Measurements from ENCODE around the gene LMTK2.

The LMTK2 gene

DNA sequence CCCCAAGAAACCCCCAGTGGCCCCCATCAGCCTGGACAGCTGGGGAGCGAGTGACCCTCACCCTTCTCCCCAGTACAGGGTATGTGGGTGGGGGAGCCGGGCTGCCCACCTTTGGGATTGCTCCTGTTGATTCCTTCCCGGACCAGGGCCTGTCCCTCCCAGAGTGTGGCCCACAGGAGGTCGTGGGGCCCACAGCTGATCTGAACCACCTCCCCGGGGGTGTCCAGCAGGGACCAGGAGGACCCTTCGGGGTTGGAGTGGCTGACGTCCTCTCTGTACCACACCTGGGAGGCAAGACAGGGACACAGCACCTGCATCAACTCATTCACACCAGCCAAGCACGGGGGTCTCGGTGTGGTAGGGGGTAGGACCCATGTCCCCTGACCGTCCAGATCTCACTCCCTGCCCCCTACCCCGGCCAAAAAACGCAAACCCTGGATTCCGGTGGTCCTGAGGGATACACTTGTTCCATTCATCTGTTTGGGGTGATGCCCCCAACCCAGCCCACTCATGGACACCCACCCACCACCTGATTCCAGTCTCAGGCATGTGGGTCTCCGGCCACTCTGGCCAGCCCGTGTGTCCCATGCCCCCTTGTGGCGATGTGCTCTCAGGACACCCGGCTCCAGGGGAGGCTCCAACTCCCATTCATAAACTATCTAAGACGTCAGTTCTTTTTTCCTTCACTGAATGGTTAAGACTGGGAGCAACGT, 134.5 kb downstream of the LMTK2 start:
- DNase-seq: no peak

DNA sequence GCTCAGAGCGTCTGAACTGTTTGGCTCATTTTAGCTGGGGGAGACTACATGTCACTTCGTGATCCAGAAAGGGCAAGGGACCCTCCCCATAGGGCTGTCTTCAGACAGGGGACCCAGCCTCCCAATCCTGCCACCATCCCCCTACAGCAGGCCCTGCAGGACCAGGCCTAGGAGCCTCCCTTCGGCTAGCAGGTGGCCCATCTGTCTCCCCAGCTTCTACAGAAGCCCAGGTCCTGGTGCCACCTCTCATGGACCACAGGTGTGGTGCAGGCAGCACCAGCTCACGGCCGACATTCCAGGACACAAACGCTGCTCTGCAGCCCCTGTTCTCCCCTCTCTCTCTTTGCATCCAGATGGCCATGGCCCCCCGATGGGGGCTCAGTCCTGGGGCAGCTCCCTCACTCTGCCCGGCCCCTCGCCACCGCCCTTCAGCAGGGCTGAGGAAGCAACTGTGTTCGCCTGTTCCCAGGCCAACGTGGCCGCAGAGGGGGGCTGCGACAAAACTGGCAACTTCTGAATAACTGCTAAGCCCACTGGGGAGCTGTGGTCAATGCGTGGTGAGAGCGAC, 135.1 kb downstream of the LMTK2 start:
- no peak for DNase-seq

DNA sequence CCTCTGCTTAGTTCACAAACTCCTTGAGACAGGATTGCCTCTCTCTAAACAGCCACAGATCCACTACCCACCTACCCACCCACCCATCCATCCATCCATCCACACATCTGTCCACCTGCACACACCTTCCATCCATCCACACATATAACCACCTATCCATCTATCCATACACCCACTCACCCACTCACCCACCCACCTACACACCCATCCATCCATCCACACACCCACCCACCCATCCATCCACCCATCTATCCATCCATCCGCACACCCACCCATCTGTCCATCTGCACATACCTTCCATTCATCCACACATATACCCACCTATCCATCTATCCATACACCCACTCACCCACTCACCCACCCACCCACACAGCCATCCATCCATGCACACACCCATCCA, 135.7 kb downstream of the LMTK2 start:
- no peak for DNase-seq

DNA sequence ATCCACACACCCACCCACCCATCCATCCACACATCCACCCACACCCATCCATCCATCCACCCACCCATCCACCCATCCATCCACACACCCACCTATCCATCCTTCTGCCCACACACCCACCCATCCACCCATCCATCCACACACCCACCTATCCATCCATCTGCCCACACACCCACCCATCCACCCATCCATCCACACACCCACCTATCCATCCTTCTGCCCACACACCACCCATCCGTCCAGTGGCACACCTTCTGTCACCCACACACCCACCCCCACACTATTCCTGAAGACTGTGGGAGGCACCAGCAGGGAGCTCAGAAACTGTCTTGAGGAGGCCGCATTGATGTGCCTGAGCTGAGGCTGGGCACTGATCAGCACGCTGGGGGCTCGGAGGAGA, 136.3 kb downstream of the LMTK2 start:
- DNase-seq: no peak

DNA sequence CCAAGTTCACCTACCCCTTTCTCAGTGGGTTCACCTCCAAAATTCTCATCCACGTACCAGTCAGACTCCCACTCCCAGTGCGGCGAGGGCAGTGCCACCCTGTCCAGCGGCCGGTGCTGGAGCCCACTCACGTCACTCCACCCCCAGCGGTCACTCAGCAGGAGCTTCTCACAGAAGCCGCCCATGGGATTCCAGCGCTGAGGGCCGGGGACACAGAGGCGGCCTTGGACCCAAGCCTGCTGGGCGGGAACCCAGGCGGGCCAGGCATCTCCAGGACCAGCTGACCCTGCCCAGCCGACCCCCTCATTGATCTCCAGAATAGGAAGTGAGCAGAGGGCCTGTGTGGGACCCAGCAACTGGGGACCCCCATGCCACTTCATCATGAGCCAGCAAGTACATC, 138.2 kb downstream of the LMTK2 start:
- no peak for DNase-seq

DNA sequence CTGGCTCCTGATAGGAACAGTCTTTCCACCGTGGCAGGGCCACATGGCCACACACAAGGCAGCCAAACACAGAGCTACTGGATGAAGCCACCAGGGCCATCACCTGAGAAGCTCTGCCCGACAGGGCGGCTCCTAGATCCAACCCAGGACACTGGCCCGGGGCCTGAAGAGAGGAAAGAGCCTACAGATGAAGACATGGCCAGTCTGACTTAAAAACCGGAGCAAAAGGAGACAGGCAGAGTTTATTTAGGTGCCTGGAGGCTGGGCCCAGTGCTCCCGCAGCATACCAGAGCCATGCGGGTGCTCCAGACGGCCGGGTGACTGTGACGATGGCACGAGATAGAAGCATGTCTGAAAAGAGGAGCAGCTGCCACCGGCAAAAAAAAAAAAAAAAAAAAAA, 141.5 kb downstream of the LMTK2 start:
- DNase-seq: no peak

DNA sequence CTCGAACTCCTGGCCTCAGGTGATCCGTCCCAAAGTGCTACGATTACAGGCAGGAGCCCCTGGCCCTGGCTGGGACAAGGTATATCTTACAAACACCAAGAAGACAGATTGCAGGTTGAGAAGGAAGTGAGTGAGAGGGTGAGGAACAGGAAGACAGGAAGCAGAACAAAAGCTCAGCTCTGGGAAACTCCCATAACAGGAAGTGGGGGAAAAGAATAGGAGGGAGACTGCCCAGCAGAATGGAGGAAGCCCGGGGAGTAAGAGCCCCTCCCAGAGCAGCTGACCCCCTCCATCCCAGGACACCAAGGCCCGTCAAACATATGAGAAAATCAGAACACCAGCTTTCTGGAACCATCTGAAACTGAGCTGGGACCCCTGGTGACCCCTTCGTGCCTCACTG, 142.4 kb downstream of the LMTK2 start:
- DNase-seq: no peak

DNA sequence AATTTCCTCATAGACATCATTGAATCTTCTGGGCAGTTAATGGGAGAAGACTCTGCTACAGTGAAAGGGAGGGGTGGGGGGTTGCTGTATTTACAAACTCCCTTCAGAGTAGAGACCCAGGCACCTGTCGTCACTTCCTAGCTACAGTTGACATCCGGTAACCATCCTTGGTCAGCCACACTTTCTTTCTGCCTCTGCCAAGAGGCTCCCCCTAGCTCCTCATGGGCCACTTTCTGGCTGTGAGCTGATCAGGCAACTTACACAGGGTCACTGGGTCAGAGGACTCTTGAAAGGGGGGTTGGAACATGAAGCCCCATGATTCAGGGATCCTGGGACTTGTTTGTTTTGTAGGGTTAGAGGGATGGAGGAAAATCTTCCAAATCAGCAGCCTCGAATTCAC, 144.1 kb downstream of the LMTK2 start:
- DNase-seq: no peak

DNA sequence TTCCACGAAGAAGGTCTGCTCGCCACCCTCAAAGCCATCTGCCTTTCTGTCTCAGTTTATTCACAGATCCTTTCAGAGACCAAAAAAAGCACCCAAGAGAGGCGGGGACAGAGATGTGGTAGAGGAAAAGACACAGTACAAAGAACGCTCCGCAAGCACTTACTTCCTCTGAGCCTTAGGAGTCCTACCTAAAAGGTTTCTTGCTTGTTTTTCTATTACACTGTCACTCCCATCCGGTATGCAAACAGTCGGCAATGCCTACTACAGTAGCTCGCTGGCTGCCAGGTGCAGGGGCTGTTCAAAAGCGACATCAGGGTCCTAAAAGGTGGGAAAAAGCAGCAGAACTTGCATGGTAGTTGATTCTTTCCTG, 144.6 kb downstream of the LMTK2 start:
- no peak for DNase-seq

DNA sequence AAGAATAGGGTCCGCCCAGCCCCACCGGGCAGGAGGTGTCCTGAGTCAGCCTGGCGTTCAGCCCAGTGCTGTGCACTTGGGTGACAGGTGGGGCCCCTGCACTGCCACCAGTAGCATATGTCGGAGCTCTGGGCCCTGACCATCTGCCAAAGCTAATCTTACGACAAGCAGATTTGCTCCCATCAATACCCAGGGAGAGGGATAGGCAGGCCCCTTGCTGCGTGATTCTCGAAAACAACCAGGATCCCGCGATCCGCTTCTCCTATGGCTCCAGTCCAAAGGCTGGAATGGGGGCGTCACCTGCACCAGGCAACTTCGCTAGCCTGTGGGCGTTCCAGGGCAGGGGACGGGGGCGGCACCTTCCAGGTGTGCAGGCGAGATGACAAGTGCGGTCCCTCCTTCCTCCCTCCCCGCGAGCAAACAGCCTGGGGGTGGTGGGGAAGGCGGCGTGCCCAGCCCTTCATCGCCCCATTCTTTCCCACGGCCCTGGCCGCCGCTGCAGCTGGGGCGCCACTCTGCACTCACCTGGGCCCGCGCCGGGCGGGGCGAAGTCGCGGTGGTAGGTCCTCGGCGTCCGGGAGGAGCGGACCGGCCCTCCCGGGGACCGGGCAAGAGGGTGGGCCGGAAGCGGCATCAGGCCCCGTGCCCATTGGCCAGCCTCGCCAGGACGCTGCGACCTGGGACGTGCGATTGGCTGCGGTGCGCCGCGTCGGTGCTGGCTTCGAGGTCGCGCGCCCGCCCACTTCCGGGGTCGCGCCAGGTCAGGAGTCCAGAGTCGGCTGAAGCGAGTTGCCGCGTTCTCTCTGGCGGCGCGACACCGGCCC, 145.2 kb downstream of the LMTK2 start, which contains the start of gene TECPR1:
TSS of gene TECPR1 (minus strand) at position 632 of the 824 bp plus-strand sequence. CDS start 6,086 bp downstream, outside the sequence.
- DNase-seq: peak; percentile 90

DNA sequence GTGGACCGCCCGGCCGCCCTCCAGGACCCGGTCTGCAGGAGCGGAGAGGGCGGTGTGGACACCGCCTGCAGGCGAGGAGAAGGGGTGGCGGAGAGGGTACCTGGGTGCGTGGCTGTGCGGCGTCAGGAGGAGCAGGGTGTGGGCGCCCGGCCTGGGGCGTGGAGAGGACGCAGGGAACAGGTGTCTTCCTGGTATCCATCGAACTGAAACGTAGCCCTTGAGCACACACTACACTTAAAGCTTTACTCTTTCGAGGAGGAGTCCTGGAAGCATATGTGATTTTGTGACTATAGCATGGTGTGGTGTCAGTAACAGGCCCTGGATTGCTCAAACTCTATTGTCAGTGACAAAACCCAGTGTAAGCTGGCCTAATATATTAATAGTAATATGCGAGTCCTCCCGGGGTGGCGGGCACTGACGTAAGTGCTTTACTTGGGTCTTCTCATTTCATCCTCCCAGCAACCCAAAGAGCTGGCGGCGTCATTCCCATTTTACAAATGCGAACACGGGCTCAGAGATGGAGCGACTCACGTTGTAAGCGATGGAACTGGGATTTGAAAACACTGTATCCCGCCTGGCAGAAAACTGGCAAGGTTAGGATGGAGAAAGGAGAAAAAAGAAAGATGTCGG, 145.9 kb downstream of the LMTK2 start:
- no peak for DNase-seq

DNA sequence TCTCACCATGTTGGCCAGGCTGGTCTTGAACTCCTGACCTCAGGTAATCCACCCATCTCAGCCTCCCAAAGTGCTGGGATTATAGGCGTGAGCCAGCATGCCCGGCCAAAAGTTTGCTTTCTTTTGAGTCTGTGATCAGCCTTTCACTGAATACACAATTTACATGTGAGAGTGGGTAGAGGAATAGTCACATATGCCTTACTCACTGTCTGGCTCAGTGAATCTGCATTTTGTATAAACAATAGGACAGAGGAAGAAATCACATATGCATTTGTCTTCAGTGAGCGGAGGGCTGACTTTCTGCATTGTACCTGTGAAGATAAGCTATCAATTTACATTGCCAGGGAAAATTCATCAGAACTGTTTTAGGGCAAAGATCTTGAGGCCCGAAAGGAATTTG, 147.9 kb downstream of the LMTK2 start:
- no peak for DNase-seq

DNA sequence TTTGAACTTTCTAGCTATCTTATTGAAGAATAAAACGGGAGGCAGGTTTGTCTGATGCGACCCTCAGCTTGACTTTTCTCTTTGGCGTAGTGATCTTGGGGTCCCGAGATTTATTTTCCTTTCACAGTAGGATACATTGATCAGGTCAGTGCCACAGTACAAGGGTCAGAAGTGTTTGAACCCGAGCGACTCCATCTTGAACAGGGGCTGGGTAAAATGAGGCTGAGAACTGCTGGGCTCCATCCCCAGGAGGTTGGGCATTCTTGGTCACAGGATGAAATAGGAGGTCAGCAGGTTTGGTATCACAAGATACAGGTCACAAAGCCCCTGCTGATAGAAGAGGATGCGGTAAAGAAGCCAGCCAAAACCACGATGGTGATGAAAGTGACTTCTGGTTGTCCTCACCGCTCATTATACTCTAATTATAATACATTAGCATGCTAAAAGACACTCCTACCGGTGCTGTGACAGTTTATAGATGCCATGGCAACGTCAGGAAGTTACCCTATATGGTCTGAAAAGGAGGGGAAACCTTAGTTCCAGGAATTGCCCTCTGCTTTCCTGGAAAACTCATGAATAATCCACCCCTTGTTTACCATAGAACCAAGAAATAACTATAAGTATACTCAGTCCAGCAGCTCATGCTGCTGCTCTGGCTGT, 148.4 kb downstream of the LMTK2 start:
- no peak for DNase-seq

DNA sequence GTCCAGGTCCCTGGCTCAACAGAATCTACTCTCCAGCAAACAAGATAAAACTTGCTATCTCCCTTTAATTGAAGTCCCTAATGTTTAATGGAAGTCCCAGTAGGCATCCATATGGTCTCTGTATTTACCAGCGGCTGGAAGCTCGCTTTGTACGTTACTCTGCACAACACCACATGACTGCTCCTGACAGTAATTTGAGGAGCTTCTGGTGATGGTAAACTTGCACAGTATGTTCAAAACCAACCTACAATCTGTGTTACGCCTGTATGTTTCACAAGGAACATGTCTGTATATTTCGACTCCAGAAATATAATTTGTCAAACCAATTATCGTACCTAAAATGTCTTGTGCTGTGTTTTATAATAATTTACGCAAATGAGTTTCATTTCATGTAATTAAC, 149.8 kb downstream of the LMTK2 start:
- DNase-seq: no peak

DNA sequence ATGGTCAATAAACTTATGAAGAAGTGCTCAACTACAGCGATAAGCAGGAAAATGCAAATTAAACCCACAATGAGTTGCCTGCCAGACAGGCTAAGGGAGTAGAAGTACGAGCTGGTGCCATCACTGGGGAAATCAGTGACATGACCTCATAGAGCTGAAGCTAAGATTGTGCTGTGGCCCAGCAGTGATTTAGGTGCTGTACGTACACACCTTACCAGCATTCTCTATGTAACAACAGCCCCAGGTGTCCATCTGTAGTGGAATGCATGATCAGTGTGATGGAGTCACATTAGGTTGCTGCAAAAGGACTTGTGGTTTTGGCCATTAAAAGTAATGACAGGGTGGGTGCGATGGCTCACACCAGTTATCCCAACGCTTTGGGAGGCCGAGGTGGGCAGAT, 151.0 kb downstream of the LMTK2 start:
- no peak for DNase-seq
